Activated effector memory CD4-positive, alpha-beta T cell treated with anti-CD3 and anti-CD28 coated beads, Interleukin-2, amount 50 U/mL, for 16 hours (primary cell): Measurements from ENCODE around the gene IL12RB2.
"Not testable (repeated sequence)": the region's sequence is repeated elsewhere in the genome, so short reads cannot be mapped to it uniquely, and the experiment has no call there.

Source experiments
- DNase-seq: peaks from one replicate; pipeline ENCODE4 v3.0.0-alpha.2; 2020

IL12RB2 gene

DNA sequence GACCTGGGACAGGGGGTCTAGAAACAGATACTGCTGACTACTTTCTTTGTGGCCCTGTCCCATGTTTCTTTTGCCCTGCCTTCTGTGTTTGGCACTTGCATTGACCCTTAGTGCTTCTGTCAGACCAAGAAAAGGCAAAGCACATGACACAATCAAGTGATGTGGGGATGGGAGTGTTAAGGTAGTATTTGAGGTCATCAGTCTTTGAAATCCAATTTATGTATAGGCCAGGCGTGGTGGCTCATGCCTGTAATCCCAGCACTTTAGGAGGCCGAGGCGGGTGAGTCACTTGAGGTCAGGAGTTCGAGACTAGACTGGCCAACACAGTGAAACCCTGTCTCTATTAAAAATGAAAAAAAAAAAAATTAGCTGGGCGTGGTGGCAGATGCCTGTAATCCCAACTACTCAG, 96.5 kb downstream of the IL12RB2 start:
- no peak for DNase-seq

- no peak for DNase-seq
Observed at GRCh38 chr1:67405473-67406245, 98.0 kb downstream of the IL12RB2 start.

- DNase-seq: no peak
Observed at GRCh38 chr1:67407498-67407897, 99.8 kb downstream of the IL12RB2 start.

DNA sequence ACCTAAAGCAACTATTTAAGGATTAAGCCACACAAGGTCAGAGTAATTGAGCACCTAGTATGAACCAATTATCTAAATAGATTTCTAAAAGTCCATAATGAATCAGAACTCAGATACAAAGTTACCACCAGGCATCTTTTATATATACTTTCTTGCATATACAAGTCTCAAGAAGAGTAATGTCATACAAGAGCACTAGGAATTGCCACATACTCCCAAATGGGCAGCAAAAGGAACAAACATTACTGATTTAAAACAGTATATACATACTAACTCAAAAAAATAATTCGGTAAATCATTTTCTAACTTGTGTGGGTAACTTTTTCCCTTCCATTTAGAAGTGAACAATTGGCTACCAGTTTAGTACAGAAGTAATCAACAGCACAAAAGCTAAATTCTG, 100.5 kb downstream of the IL12RB2 start:
- no peak for DNase-seq

DNA sequence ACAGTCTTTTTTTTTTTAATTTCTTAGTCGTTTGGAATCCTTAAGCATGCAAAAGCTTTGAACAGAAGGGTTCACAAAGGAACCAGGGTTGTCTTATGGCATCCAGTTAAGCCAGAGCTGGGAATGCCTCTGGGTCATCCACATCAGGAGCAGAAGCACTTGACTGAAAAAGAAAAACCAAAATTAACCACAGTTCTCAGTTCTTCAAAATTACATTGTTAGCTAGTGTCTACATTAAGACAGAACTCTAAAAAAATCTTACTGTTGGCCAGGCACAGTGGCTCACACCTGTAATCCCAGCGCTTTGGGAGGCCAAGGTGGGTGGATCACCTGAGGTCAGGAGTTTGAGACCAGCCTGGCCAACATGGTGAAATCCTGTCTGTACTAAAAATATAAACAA, 105.4 kb downstream of the IL12RB2 start:
- not testable (repeated sequence) for DNase-seq

GRCh38 chr1:67414574-67414973, 106.9 kb downstream of the IL12RB2 start:
- no peak for DNase-seq

DNA sequence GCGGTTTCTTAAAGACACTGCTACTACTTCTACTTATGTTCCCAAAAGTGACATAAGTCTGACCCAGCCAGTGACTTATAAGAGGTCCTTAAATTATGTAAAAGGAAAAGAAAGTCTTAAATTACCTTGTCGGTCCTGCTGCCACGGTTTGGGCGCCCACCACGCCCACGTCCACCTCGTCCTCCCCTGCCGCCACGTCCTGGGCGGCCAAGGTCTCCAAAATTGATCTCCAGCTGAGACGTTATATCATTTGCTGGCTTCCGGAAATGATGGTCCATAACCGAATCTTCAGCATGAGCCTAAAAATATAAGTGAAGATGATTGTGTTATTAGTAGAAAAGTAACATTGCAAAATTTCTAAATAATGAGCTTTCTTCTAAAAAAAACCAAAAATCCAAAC, 107.4 kb downstream of the IL12RB2 start:
- no peak for DNase-seq

- DNase-seq: not testable (repeated sequence)
Observed at GRCh38 chr1:67417733-67418132, 110.1 kb downstream of the IL12RB2 start.

DNA sequence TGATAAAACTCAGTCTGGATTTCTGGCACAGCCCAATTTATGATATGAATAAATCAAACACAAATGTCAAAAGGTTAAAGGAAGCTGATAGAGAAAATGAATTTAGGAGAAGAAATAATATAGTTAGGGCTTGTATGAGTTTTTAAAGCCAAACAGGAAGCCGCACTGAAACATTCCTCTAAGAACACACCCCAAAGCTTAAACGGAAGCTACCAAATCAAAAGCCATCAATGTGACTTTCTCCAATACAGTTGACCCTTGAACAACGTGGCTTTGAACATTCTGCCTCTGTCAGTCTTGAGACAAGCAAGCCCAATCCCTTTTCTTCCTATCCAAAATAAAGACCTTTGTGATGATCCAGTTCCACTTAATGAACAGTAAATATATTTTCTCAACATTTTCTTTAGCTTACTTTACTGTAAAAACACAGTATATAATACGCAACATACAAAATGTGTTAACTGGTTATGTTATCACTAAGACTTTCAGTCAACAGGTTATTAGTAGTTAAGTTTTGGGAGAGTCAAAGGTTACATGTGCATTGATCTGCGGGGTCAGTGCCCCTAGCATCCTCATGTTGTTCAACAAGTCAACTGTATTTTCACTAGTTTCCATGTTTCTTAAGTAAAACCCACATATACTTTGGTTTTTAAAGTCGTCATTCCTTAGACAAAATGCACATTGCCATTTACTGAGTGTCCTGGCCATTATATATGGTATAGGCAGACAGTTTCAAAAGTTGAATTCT, 111.3 kb downstream of the IL12RB2 start:
- no peak for DNase-seq

DNA sequence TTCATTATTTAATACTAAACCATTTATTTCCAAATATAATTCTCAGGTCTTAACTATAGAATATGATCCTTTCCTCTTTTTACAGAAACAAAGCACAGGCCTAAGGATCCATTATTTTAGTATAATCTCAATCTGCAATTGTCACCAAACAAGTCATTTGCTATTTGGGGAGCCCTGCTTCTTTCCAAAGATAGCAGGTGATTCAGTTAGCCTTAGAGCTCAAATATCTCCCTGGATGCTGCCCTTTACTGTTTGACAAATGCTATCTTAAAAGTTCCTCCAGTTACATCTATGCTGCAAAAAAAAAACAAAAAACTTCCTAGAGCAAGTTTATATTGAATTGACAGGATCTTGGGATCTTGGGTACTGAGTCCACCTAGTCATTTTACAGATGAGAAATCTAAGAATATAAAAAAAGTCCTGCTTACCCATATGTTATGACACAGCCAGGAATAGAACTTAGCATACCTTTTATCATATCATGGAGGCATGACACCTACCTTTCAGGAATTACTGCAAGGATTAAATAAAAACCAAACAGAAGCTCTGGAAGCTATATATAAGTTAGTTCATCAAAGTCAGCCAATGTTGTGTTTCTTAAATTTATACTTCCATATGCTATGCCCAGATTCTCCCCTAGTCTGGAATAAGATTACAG, 113.3 kb downstream of the IL12RB2 start:
- no peak for DNase-seq

DNA sequence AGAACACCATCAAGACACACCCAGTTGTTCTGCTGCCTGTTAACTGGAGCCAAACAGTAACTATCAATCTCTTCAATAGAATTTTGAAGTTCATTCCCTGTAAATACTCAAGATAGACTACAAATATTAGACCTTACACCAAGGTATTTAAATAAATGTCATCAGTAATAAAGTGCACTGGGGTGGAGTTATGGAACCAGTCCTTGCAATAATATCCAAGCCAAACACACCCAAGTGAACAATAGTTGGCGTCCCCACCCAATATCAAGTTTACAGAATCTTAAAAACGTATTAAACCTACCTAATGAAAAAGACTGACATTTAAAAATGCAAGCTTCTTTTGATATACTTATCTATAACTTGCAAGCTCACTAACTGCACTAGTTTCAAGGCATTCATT, 119.8 kb downstream of the IL12RB2 start:
- DNase-seq: no peak

- no peak for DNase-seq
Observed at GRCh38 chr1:67427947-67428346, 120.3 kb downstream of the IL12RB2 start.

DNA sequence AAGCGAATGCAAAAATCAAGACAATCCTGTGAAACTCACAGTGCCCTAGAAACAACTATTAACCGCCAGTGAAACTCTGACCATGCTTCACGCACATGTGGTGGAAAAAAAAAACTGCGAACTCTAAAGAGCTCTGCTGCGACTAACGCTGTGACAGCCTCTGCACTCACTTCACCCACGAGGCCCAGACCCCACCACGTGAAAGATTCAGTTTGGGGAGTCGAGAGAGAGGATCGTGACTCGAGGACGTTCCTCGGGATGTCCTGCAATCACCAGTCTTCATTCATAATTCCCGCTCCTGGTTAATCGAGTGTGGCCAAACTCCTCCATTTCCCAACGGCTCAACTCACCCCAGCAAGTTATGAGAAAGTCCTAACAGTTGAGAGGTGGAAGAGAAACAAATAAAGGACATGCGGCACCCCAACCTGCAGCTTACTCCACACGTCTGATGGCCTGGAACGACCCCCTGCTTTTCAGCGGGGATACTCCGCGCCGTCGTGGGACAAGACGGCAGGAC, 121.4 kb downstream of the IL12RB2 start:
- DNase-seq: peak; percentile 80

GRCh38 chr1:67429528-67430357, 122.1 kb downstream of the IL12RB2 start:
- DNase-seq: peak; percentile 79

DNA sequence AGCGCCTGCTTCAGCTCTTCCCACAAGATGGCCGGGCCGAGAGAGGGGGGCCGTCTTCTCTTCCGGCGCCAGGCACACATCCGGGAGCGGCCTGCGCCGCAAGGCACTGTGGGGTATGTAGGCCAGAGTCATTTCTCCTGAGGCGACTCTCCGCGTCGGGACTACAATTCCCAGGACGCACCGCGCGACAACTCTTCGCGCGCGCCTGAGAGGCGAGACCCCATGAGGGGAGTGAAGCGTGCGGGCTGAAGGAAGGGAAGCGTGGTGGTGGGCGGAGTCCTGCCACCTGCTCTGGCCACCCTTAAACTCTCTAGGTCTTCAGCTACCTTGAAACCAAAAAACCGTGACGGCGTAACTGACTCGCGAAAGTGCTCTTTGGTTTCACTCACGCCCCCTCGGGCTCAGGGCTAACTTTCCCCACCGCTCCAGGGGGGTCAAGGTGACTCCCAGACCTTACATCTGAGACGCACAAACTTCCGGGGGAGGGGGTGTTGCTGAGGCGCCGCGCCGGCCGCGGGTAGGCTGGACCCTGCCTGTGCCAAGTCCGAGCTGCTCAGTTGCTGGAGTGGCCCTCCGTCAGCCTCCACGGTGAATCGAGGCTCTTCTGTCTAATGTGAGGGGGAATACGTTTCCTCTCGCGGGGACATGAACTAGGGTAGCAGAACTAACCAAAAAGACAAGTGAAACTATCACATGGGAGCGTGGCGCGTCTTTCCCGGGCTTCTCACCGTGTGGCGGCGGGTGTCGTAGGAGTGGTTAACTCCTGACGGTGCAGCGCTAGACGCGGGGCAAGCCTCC, 122.9 kb downstream of the IL12RB2 start, which contains the start of gene SERBP1:
Gene SERBP1 (minus strand): TSS at position 45 of the 798 bp plus-strand sequence. CDS start 102 bp downstream, outside the sequence.
- peak; percentile 98 for DNase-seq

DNA sequence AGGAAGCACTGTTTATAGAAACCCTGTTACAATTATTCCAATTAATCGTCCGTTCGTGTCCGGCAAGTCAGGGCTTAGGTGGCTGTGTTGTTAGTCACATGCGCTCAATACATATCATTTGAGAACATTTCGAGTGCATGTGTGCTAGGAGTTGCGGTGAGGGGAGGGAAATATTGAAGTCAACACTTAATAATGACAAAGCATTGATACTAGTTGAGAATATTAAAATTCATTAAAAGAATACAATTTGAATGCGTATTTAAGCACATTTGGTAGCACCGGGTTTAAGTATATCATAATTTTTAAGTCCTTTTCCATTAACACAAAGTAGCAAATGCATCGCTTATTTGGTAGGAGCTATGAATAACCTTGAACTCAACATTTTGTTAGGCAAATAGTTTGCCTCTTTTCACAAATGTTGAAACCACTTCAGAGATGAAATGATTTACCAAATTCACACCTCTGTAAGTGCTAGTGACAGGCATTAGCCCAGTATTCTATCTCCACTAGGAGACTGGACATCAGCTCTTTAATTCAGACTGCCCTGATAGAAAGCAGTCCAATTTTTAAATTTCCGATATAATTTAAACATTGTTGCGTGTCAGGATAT, 123.6 kb downstream of the IL12RB2 start:
- DNase-seq: no peak

DNA sequence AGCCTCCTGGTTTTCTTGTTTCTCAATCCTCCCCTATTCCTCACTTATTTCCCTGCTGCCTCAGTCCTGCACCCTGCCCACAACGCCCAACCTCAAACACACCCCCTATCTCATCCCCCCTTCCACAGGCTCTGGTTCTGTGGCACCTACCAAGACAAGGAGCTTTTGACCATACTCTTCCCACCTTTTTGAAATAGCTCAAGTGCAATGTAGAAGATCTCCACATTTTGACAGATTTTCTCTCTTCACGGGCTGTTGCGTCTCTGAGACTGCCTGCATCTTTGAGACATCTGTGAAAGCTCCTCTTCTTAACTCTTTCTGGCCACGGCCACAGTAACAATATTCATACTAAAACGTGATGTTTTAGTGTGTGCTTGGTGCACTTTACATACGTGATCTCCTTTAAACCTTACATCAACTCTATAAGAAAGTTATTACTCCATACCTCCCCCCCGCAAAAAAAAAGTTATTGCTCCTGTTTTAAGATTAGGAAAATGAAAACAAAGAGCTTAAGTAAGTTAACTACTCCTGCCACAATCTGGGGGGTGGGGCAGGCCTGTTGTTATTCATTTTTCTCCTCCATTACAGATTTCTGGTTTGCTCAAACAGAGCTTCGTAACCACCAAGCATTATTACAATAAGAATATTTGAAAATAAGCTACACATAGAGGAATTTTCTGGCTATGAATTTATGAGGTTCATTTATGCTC, 124.4 kb downstream of the IL12RB2 start:
- DNase-seq: no peak

GRCh38 chr1:67432745-67433144, 125.1 kb downstream of the IL12RB2 start:
- no peak for DNase-seq

GRCh38 chr1:67433837-67434236, 126.2 kb downstream of the IL12RB2 start:
- DNase-seq: no peak

- no peak for DNase-seq
Observed at GRCh38 chr1:67434491-67434890, 126.8 kb downstream of the IL12RB2 start.
